Measurements from ENCODE around the gene PDE4D. TPM values are rescaled to one million over a fixed set of nuclear protein-coding genes. Genes with fewer than 3 reads are reported as not detected.

Gene PDE4D
- total RNA-seq, 1 experiment from 2014 or later = 2.4 TPM

DNA sequence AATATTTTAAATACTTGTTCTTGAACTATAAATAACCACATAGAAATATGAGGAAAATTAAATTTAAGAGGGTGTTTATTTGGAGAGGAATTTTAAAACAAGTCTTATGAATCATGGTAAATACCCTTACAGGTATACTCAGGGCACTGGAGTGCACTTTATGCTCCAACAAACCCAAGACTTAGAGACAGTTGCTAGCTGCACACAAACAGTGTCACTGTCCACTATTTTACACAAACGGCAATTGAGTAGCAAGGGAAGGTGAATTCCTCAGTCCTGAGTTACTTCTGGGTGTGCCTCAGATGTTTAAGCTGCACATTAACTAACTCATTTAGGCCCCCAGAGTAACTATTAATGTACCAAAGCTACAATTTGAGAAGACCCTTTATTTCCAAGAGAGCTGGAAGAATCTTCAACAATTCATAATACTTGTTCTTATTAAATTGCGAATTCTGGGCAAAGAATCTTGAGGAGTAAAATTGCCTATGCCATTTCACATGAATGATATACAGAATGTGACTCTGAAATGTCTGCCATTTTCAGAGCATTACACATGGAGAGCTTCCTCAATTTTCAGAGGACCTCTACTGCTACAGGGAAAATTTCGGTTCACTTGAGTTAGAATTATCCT lies 371.2 kb downstream of the PDE4D start:
- ChIA-PET CTCF (no interaction called here), POLR2A (no interaction called here)
- Histone ChIP-seq H3K4me1 (ENCODE audit: control insufficient read depth, insufficient read depth, low read length) (no peaks in the 10 kb centered on the region), H3K27ac (ENCODE audit: low read length) (no peak overlapping the region), H3K9me3 (ENCODE audit: control insufficient read depth, insufficient read depth, low read depth, low read length) (no peaks in the 10 kb centered on the region), H3K27me3 (ENCODE audit: control insufficient read depth, insufficient read depth, low read length) (no peaks in the 10 kb centered on the region), H3K36me3 (ENCODE audit: control insufficient read depth, insufficient read depth, low read length) (no peaks in the 10 kb centered on the region), H3K4me3 (ENCODE audit: low read depth in 2 of 2, low read length in 2 of 2) (no peak overlapping the region)
- ATAC-seq (no peak), DNase-seq (ENCODE audit: low read depth, low spot score) (no peak)
- BruUV-seq (replicated peaks) = no TSS peak
- intact Hi-C loops (cut with micrococcal nuclease; ENCODE audit: unreplicated experiment) = no loop called here
- no peak for TF ChIP-seq TCF7L2 (IDR thresholded peaks at IDR 0.05; ENCODE audit: low read depth, low read length)
- TF ChIP-seq SIN3A (IDR thresholded peaks at IDR 0.05; ENCODE audit: borderline replicate concordance, insufficient read depth, low read depth, low read length) = no peak
- TF ChIP-seq POLR2AphosphoS5 (IDR thresholded peaks at IDR 0.05; ENCODE audit: low read depth, low read length) = no peak
- TF ChIP-seq, protein P1, sequence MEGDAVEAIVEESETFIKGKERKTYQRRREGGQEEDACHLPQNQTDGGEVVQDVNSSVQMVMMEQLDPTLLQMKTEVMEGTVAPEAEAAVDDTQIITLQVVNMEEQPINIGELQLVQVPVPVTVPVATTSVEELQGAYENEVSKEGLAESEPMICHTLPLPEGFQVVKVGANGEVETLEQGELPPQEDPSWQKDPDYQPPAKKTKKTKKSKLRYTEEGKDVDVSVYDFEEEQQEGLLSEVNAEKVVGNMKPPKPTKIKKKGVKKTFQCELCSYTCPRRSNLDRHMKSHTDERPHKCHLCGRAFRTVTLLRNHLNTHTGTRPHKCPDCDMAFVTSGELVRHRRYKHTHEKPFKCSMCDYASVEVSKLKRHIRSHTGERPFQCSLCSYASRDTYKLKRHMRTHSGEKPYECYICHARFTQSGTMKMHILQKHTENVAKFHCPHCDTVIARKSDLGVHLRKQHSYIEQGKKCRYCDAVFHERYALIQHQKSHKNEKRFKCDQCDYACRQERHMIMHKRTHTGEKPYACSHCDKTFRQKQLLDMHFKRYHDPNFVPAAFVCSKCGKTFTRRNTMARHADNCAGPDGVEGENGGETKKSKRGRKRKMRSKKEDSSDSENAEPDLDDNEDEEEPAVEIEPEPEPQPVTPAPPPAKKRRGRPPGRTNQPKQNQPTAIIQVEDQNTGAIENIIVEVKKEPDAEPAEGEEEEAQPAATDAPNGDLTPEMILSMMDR (IDR thresholded peaks at IDR 0.05) = no peak
- TF ChIP-seq, protein P2, sequence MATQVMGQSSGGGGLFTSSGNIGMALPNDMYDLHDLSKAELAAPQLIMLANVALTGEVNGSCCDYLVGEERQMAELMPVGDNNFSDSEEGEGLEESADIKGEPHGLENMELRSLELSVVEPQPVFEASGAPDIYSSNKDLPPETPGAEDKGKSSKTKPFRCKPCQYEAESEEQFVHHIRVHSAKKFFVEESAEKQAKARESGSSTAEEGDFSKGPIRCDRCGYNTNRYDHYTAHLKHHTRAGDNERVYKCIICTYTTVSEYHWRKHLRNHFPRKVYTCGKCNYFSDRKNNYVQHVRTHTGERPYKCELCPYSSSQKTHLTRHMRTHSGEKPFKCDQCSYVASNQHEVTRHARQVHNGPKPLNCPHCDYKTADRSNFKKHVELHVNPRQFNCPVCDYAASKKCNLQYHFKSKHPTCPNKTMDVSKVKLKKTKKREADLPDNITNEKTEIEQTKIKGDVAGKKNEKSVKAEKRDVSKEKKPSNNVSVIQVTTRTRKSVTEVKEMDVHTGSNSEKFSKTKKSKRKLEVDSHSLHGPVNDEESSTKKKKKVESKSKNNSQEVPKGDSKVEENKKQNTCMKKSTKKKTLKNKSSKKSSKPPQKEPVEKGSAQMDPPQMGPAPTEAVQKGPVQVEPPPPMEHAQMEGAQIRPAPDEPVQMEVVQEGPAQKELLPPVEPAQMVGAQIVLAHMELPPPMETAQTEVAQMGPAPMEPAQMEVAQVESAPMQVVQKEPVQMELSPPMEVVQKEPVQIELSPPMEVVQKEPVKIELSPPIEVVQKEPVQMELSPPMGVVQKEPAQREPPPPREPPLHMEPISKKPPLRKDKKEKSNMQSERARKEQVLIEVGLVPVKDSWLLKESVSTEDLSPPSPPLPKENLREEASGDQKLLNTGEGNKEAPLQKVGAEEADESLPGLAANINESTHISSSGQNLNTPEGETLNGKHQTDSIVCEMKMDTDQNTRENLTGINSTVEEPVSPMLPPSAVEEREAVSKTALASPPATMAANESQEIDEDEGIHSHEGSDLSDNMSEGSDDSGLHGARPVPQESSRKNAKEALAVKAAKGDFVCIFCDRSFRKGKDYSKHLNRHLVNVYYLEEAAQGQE (IDR thresholded peaks at IDR 0.05; ENCODE audit: insufficient read depth in 1 of 2, low read depth in 2 of 2, low read length in 1 of 2) = no peak
- in situ Hi-C loops (cut with HindIII; ENCODE audit: low pct_unique_long_range_greater_than_20kb, low sequenced_read_pairs) = no loop called here

DNA sequence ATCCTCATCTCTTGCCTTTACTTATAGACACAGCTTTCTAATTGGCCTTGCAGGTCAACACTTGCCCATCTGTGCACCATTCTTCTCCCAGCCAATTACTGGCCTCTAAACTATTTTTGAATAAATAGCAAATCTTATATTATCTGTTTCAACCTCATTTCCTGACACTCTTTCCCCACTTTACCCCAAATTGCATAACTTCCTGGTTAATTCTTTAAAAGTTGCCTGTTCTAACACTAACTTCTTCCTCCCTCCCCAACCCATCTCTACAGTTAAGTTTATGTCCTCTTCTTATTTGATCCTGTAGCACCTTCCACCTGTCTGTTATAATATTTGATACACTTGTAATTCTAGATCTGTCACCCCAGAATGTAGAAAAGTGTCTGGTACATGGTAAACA lies 372.1 kb downstream of the PDE4D start:
- POLR2A ChIA-PET = no interaction called here
- no TSS peak for BruUV-seq (replicated peaks)
- in situ Hi-C loops (cut with HindIII; ENCODE audit: low pct_unique_long_range_greater_than_20kb, low sequenced_read_pairs) = no loop called here

More for the DNA sequence above, 372.1 kb downstream of the PDE4D start:
- Histone ChIP-seq H3K36me3 (ENCODE audit: control insufficient read depth, insufficient read depth, low read length) (no peaks in the 10 kb centered on the region), H3K27me3 (ENCODE audit: control insufficient read depth, insufficient read depth, low read length) (no peaks in the 10 kb centered on the region), H3K9me3 (ENCODE audit: control insufficient read depth, insufficient read depth, low read depth, low read length) (no peaks in the 10 kb centered on the region), H3K27ac (ENCODE audit: low read length) (no peak overlapping the region), H3K4me3 (ENCODE audit: low read depth in 2 of 2, low read length in 2 of 2) (no peak overlapping the region), H3K4me1 (ENCODE audit: control insufficient read depth, insufficient read depth, low read length) (no peaks in the 10 kb centered on the region)
- TF ChIP-seq POLR2AphosphoS5 (IDR thresholded peaks at IDR 0.05; ENCODE audit: low read depth, low read length) (no peak), SIN3A (IDR thresholded peaks at IDR 0.05; ENCODE audit: borderline replicate concordance, insufficient read depth, low read depth, low read length) (no peak), TCF7L2 (IDR thresholded peaks at IDR 0.05; ENCODE audit: low read depth, low read length) (no peak)
- TF ChIP-seq, protein P2 (IDR thresholded peaks at IDR 0.05; ENCODE audit: insufficient read depth in 1 of 2, low read depth in 2 of 2, low read length in 1 of 2) = no peak
- TF ChIP-seq, protein P1 (IDR thresholded peaks at IDR 0.05) = no peak
- CTCF ChIA-PET = no interaction called here
- intact Hi-C loops (cut with micrococcal nuclease; ENCODE audit: unreplicated experiment) = no loop called here
- ATAC-seq (no peak), DNase-seq (ENCODE audit: low read depth, low spot score) (no peak)
